Measurements from ENCODE around the gene MC5R.
"Not testable (repeated sequence)": the region's sequence is repeated elsewhere in the genome, so short reads cannot be mapped to it uniquely, and the experiment has no call there.

The MC5R gene

DNA sequence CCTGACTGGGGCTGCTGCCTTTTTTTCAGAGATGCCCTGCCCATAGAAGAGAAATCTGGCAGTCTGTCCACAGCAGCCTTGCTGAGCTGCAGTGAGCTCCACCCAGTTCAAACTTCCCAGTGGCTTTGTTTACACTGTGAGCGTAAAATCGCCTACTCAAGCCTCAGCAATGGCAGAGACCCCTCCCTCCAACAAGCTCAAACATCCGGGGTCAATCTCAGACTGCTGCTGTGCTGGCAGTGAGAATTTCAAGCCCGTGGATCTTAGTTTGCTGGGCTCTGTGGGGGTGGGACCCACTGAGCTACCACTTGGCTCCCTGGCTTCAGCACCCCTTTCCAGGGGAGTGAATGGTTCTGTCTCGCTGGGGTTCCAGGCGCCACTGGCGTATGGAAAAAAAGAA lies 38.9 kb downstream of the MC5R start:
- FAIRE-seq, result not testable (repeated sequence)

DNA sequence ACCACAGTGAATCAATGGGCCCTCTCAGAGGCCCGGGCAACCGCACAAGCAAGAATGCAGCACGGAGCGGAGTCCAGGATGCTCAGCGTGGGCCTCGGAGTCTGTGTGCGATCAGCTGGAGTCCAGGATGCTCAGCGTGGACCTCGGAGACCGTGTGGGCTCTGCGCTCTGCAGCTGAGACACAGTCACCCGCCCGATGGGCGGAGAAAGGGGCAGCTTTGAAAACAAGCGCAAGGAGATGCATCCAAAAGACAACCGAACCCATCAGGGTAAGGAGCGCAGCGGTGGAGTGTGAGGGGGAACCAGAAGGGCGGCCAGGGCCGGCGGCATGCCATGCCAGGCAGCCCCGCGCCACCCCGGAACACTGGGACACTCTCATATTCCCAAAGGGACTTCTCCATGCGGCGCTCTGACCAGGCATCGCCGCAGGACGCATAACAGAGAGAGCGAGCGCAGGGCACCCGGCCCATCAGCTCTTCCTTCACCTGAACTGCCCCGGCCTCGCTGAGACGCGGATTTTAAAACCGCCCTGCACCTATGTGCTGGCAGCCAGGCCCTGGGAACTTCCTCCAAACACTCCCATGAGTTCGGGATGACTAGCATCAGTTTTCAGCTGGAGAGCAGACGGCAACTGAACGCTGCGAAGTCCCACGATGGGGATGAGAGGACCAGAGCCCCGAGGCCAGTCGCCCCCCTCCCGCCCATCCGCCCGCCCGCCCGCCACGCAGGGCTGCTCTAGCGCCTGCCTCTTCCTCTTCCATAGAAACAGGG lies 44.7 kb downstream of the MC5R start:
- FAIRE-seq, result no peak

DNA sequence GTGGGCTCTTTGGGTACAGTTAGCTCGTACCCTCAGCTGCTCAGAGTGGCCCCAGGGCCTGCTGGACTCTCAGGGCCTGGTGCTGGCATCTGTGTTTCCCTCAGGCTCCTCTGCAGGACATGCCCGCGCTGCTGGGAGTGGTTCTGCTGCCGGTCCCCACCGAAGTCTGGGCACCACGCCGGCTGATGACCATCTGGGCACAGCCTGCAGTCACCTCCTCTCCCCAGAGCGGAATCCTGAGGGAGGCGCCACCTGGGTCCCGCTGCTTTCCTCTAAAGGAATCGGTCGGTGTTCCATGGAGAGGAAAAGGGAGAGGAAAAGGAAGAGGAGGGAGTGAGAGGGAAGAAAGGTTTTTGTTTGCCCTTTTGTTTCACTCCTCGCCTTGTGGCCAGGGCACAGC lies 47.8 kb downstream of the MC5R start:
- no peak for FAIRE-seq

DNA sequence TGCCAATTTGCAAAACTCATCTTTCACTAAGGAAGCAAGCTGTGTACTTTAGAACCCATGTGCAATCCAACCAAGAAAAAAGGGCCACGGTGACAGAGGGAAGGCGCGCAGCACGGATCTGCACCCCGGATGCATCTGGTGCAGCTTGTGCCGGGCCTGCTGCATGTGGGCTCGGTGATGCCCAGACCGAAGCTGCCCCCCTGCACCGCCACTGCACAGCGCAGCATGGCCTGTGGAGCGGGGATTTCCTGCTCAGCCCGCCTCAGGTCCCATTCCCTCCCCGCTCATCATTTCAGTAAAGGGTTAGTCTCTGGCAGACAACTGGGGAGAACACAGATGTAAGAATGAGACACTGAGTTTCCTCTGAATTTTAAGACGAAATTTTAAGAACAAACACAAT lies 48.4 kb downstream of the MC5R start:
- FAIRE-seq, result no peak

DNA sequence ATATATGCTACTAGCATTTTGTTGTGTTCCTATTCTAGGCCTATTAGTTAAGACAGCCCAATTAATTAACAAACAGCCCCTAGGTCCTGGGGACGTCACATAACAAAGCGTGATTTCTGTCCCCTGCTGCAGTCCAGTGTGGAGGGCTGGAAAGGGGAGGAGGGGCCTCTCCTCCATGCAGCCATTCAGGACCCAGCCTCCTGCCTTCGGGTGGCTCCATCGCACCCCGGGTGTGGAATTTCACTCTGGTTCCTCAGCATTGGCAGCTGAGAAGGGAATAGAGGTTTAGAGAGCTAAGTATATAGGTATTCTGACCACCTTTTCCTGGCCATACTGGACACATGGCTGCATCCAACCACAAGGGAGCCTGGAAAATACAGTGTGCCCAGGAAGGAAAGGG lies 49.0 kb downstream of the MC5R start:
- FAIRE-seq, result no peak

DNA sequence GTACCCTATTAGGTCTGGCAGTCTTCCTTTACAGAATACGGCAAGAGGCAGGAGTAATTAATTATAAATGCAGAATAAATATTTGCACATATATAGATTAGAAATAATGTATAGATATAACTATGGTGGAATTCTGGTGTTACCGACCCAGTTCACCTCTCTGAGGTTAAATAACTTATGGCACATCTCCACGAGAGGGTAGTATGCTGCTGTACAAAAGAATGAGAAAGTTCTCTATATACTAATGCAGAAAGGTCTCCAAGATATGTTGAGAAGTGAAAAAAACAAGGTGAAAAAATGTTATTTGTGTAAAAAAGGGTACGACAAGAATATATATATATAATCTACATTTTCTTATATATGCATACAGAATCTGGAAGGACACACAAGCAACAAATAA lies 50.6 kb downstream of the MC5R start:
- FAIRE-seq, result no peak

All from A204.1 (cell line).